SK-MEL-5 (cell line): ENCODE measurements around the gene TAPBPL. TPM values are rescaled to one million over a fixed set of nuclear protein-coding genes. Genes with fewer than 3 reads are reported as not detected.
"Not testable (repeated sequence)": the region's sequence is repeated elsewhere in the genome, so short reads cannot be mapped to it uniquely, and the experiment has no call there.

Experiments used
- DNase-seq: peaks from one replicate; pipeline ENCODE4 v3.0.0-alpha.2; 2016; ENCODE audit warnings: low read depth, low spot score
- in situ Hi-C: cut with HindIII; loops from 2 replicates; pipeline ENCODE4 v1.10.0; 2016; ENCODE audit warnings: low sequenced_read_pairs, high pct_unique_total_duplicates, low pct_unique_long_range_greater_than_20kb
- total RNA-seq: library from RNA; depleted of rRNA; stranded (reverse); fragments of >200 nt; shearing (Covaris generic); gene quantifications from 2 replicates; pipeline ENCODE4 v1.2.3, GENCODE V29; 2014

Gene TAPBPL
- total RNA-seq, 1 experiment from 2014 or later: 31.2 TPM

GRCh38 chr12:6471989-6472360, 20.1 kb downstream of the TAPBPL start:
- in situ Hi-C loops: no loop called here

GRCh38 chr12:6472491-6472890, 20.6 kb downstream of the TAPBPL start:
- DNase-seq: no peak
- in situ Hi-C loops: no loop called here

More at GRCh38 chr12:6471989-6472360, 20.1 kb downstream of the TAPBPL start:
- DNase-seq: no peak

- in situ Hi-C loops, DNase-seq: not testable (repeated sequence)
Observed at GRCh38 chr12:6475233-6475975, 23.6 kb downstream of the TAPBPL start.

- DNase-seq: no peak
- in situ Hi-C loops: no loop called here
Observed at GRCh38 chr12:6476489-6476888, 24.6 kb downstream of the TAPBPL start.

- DNase-seq, in situ Hi-C loops: not testable (repeated sequence)
Observed at GRCh38 chr12:6477601-6478377, 25.9 kb downstream of the TAPBPL start.

- DNase-seq: no peak
- in situ Hi-C loops: no loop called here
Observed at GRCh38 chr12:6478416-6478815, 26.6 kb downstream of the TAPBPL start.

GRCh38 chr12:6488240-6488639, 36.4 kb downstream of the TAPBPL start:
- in situ Hi-C loops: no loop called here
- no peak for DNase-seq

GRCh38 chr12:6489449-6489848, 37.6 kb downstream of the TAPBPL start:
- peak; percentile 17 for DNase-seq
- in situ Hi-C loops: no loop called here

- DNase-seq, in situ Hi-C loops: not testable (repeated sequence)
Observed at GRCh38 chr12:6490673-6491072, 38.8 kb downstream of the TAPBPL start.

- in situ Hi-C loops: no loop called here
Observed at GRCh38 chr12:6492838-6493496, 41.1 kb downstream of the TAPBPL start, which contains the start of gene MRPL51. MRPL51 (minus strand) TSS chr12:6493262; CDS start chr12:6493136, 126 bp downstream.

GRCh38 chr12:6493497-6494257, 41.8 kb downstream of the TAPBPL start, which contains the start of gene NCAPD2:
NCAPD2 (plus strand) TSS chr12:6494102; CDS start chr12:6495099, 997 bp downstream.
- DNase-seq: peak; percentile 97
- in situ Hi-C loops: no loop called here

More at GRCh38 chr12:6492838-6493496, 41.1 kb downstream of the TAPBPL start, which contains the start of gene MRPL51:
- DNase-seq: peak; percentile 95

GRCh38 chr12:6494258-6494743, 42.5 kb downstream of the TAPBPL start:
- DNase-seq: peak; percentile 11
- in situ Hi-C loops: no loop called here

GRCh38 chr12:6494968-6495367, 43.1 kb downstream of the TAPBPL start:
- in situ Hi-C loops: no loop called here
- DNase-seq: no peak

GRCh38 chr12:6497291-6497690, 45.4 kb downstream of the TAPBPL start:
- in situ Hi-C loops: not testable (repeated sequence)
- peak; percentile 22 for DNase-seq

- in situ Hi-C loops: no loop called here
- DNase-seq: no peak
Observed at GRCh38 chr12:6500466-6500865, 48.6 kb downstream of the TAPBPL start.

- in situ Hi-C loops: no loop called here
- DNase-seq: no peak
Observed at GRCh38 chr12:6507102-6507998, 55.5 kb downstream of the TAPBPL start.
